Tibial nerve (tissue), 4 donors: ENCODE data around the gene SERP1. TPM values are rescaled to one million over a fixed set of nuclear protein-coding genes. Genes with fewer than 3 reads are reported as not detected.

Experiments
- DNase-seq, 2 donors: peaks; one replicate each; pipeline ENCODE4 v3.0.0-alpha.2; 2019; ENCODE audit warnings: low spot score in 2 of 2
- H3K27ac ChIP-seq, 4 donors: fragments of 200-600 bp; sonication (generic) in 3 of 4; one replicate each; pipeline ENCODE4 v1.5.1; 2017 to 2019; ENCODE audit warnings: mild to moderate bottlenecking in 1 of 4
- H3K27me3 ChIP-seq, 2 donors: fragments of 200-600 bp; sonication (generic) in 1 of 2; one replicate each; pipeline versions ENCODE4 v1.5.1 to v1.6.0; 2017 to 2019
- H3K36me3 ChIP-seq, 3 donors: fragments of 200-600 bp; sonication (generic); one replicate each; pipeline ENCODE4 v1.5.1; 2018 to 2019
- H3K4me1 ChIP-seq, 4 donors: fragments of 200-600 bp; sonication (generic) in 3 of 4; one replicate each; pipeline ENCODE4 v1.5.1; 2017 to 2019
- H3K4me3 ChIP-seq, 4 donors: fragments of 200-600 bp; sonication (generic) in 3 of 4; one replicate each; pipeline ENCODE4 v1.5.1; 2017 to 2019; ENCODE audit warnings: mild to moderate bottlenecking in 1 of 4, moderate library complexity in 1 of 4
- H3K9me3 ChIP-seq, 4 donors: fragments of 200-600 bp; sonication (generic) in 3 of 4; one replicate each; pipeline ENCODE4 v1.5.1; 2017 to 2019
- CTCF ChIP-seq, 5 experiments: fragments of 200-600 bp in 3 of 5; fragments of 450-650 bp in 2 of 5; sonication (generic) in 3 of 5; IDR thresholded peaks; one replicate each; pipeline ENCODE4 v1.5.1; 2016 to 2019; ENCODE audit warnings: antibody characterized with exemption in 5 of 5, mild to moderate bottlenecking in 3 of 5, moderate library complexity in 2 of 5
- EP300 ChIP-seq, 2 donors: sonication (generic); formaldehyde crosslinking; IDR thresholded peaks; one replicate each; pipeline ENCODE4 v1.6.1; 2017; ENCODE audit warnings: antibody characterized with exemption in 2 of 2, mild to moderate bottlenecking in 1 of 2
- POLR2A ChIP-seq, 2 donors: fragments of 450-650 bp; IDR thresholded peaks; one replicate each; pipeline ENCODE4 v1.6.1; 2017; ENCODE audit warnings: antibody characterized with exemption in 2 of 2, mild to moderate bottlenecking in 2 of 2, moderate library complexity in 2 of 2
- WGBS, 2 donors: methylation state at CpG; one replicate each; pipeline ENCODE4 v1.1.5; 2018; 5-methylcytosine and 5-hydroxymethylcytosine counted together
- total RNA-seq, 4 donors: library from RNA; depleted of rRNA; stranded (reverse); fragments of >200 nt; gene quantifications; one replicate each; pipeline ENCODE4 v1.1.0, GENCODE V29; 2016

SERP1 gene
- total RNA-seq, 4 donors from 2014 or later = 377 to 593 (median 447) TPM

- peaks cover 0 to 62% (median 0%) of the 10 kb centered on the region in 3 donors for H3K36me3 ChIP-seq
- H3K9me3 ChIP-seq = no peaks in the 10 kb centered on the region
- H3K27me3 ChIP-seq = no peaks in the 10 kb centered on the region
- DNase-seq = no peak
- H3K27ac ChIP-seq = no peak overlapping the region
- no peak overlapping the region for H3K4me3 ChIP-seq
- WGBS, 2 donors = 76 to 93% methylated on average over 2 of the region's 2 CpGs
- TF ChIP-seq POLR2A (IDR thresholded peaks at IDR 0.05) (no peak), EP300 (IDR thresholded peaks at IDR 0.05) (no peak), CTCF (IDR thresholded peaks at IDR 0.05) (no peak)
- H3K4me1 ChIP-seq = peaks cover 0 to 5% (median 0%) of the 10 kb centered on the region in 4 donors
These were observed 17.9 kb upstream of the SERP1 start for GRCh38 chr3:150564243-150564642.

- H3K36me3 ChIP-seq = peaks cover 0 to 44% (median 0%) of the 10 kb centered on the region in 3 donors
- no peaks in the 10 kb centered on the region for H3K9me3 ChIP-seq
- H3K27ac ChIP-seq = no peak overlapping the region
- no peak overlapping the region for H3K4me3 ChIP-seq
- H3K4me1 ChIP-seq = peaks cover 0 to 14% (median 0%) of the 10 kb centered on the region in 4 donors
- no peaks in the 10 kb centered on the region for H3K27me3 ChIP-seq
- DNase-seq = no peak
- TF ChIP-seq CTCF (IDR thresholded peaks at IDR 0.05) = no peak
- no peak for TF ChIP-seq EP300 (IDR thresholded peaks at IDR 0.05)
- no peak for TF ChIP-seq POLR2A (IDR thresholded peaks at IDR 0.05)
- 68 to 75% methylated on average over 1 of the region's 1 CpG for WGBS, 2 donors
These were observed 11.4 kb upstream of the SERP1 start for GRCh38 chr3:150557725-150558124.

GRCh38 chr3:150556792-150557191 is 10.5 kb upstream of the SERP1 start:
- Histone ChIP-seq H3K27ac (no peak overlapping the region), H3K4me1 (peaks cover 0 to 18% (median 0%) of the 10 kb centered on the region in 4 donors), H3K27me3 (no peaks in the 10 kb centered on the region), H3K9me3 (no peaks in the 10 kb centered on the region), H3K4me3 (no peak overlapping the region), H3K36me3 (peaks cover 0 to 49% (median 0%) of the 10 kb centered on the region in 3 donors)
- no peak for DNase-seq
- TF ChIP-seq CTCF (IDR thresholded peaks at IDR 0.05) (no peak), POLR2A (IDR thresholded peaks at IDR 0.05) (no peak), EP300 (IDR thresholded peaks at IDR 0.05) (no peak)
- 62 to 69% methylated on average over 2 of the region's 2 CpGs for WGBS, 2 donors

- H3K4me1 ChIP-seq = peaks cover 0 to 19% (median 0%) of the 10 kb centered on the region in 4 donors
- H3K9me3 ChIP-seq = no peaks in the 10 kb centered on the region
- TF ChIP-seq EP300 (IDR thresholded peaks at IDR 0.05) (no peak), POLR2A (IDR thresholded peaks at IDR 0.05) (no peak), CTCF (IDR thresholded peaks at IDR 0.05) (no peak)
- no peak overlapping the region for H3K4me3 ChIP-seq
- H3K27me3 ChIP-seq = no peaks in the 10 kb centered on the region
- 94% methylated on average over 4 of the region's 4 CpGs for WGBS, 2 donors
- no peak overlapping the region for H3K27ac ChIP-seq
- H3K36me3 ChIP-seq = peaks cover 0 to 41% (median 0%) of the 10 kb centered on the region in 3 donors
- no peak for DNase-seq
These were observed 9.7 kb upstream of the SERP1 start for GRCh38 chr3:150555859-150556436.

- H3K27ac ChIP-seq = peak overlapping the region; percentile 62 to 100 (median 94)
- TF ChIP-seq EP300 (IDR thresholded peaks at IDR 0.05) = no peak
- no peak for TF ChIP-seq CTCF (IDR thresholded peaks at IDR 0.05)
- TF ChIP-seq POLR2A (IDR thresholded peaks at IDR 0.05) = no peak
- no peaks in the 10 kb centered on the region for H3K9me3 ChIP-seq
These were observed 897 bp upstream of the SERP1 start for GRCh38 chr3:150547045-150547741.

More at GRCh38 chr3:150547045-150547741, 897 bp upstream of the SERP1 start:
- DNase-seq = no peak
- Histone ChIP-seq H3K27me3 (no peaks in the 10 kb centered on the region), H3K4me3 (peak overlapping the region; percentile 37 to 97 (median 91)), H3K4me1 (peaks cover 4 to 72% (median 13%) of the 10 kb centered on the region in 4 donors), H3K36me3 (peaks cover 0 to 4% (median 0%) of the 10 kb centered on the region in 3 donors)
- 19 to 23% methylated on average over 7 of the region's 7 CpGs for WGBS, 2 donors
